Head of caudate nucleus (tissue), 42 donors: Measurements from ENCODE around the gene CLPTM1.

Source experiments
- DNase-seq, 42 donors: peaks; one replicate each; pipeline versions ENCODE4 v3.0.0 to v3.0.0-alpha.2; 2020 to 2021; ENCODE audit warnings: mixed read lengths in 7 of 42
- intact Hi-C: fragments of 100-400 bp; cut with DNase I; formaldehyde crosslinking; loops from one replicate; pipeline ENCODE4 v1.15.0; 2022

CLPTM1 gene

GRCh38 chr19:44927746-44928145, 27.4 kb upstream of the CLPTM1 start:
- DNase-seq = no peak

GRCh38 chr19:44930088-44930487, 25.1 kb upstream of the CLPTM1 start:
- intact Hi-C loops = no loop called here
- no peak for DNase-seq

More at GRCh38 chr19:44927746-44928145, 27.4 kb upstream of the CLPTM1 start:
- intact Hi-C loops = no loop called here

GRCh38 chr19:44931541-44931940, 23.6 kb upstream of the CLPTM1 start:
- intact Hi-C loops = no loop called here
- no peak for DNase-seq

- intact Hi-C loops = no loop called here
- no peak for DNase-seq
Measured at GRCh38 chr19:44939668-44940067, 15.5 kb upstream of the CLPTM1 start.

GRCh38 chr19:44942067-44942571, 13.1 kb upstream of the CLPTM1 start, which contains the start of gene APOC4:
Gene APOC4, plus strand, starts transcription at chr19:44942237. Its CDS starts 41 bp downstream, at chr19:44942278.
- DNase-seq = no peak
- intact Hi-C loops = no loop called here

GRCh38 chr19:44943801-44944249, 11.4 kb upstream of the CLPTM1 start:
- peak; percentile 19 to 82 (median 62) for DNase-seq
- intact Hi-C loops = no loop called here

- DNase-seq = peak in 6 of 42 donors; percentile 16 to 56 (median 29)
- intact Hi-C loops = no loop called here
Measured at GRCh38 chr19:44947041-44947581, 8.1 kb upstream of the CLPTM1 start.

- intact Hi-C loops = no loop called here
Measured at GRCh38 chr19:44948237-44948636, 6.9 kb upstream of the CLPTM1 start.

GRCh38 chr19:44948763-44949374, 6.3 kb upstream of the CLPTM1 start:
- intact Hi-C loops = no loop called here
- no peak for DNase-seq

More at GRCh38 chr19:44948237-44948636, 6.9 kb upstream of the CLPTM1 start:
- DNase-seq = peak in 1 of 42 donors; percentile 10

GRCh38 chr19:44949550-44949949, 5.6 kb upstream of the CLPTM1 start:
- intact Hi-C loops = no loop called here
- no peak for DNase-seq

GRCh38 chr19:44951179-44952159, 3.7 kb upstream of the CLPTM1 start:
- intact Hi-C loops = loop anchor here (5.0 kb wide), 1 partner anchor 49 kb away; no protein-coding TSS in a partner anchor
- peak; percentile 55 to 91 (median 77) for DNase-seq

- peak in 1 of 42 donors; percentile 39 for DNase-seq
- intact Hi-C loops = loop anchor here (5.0 kb wide), 1 partner anchor 52 kb away; no protein-coding TSS in a partner anchor
Measured at GRCh38 chr19:44954278-44954648, 917 bp upstream of the CLPTM1 start.

- DNase-seq = peak in 33 of 42 donors; percentile 13 to 77 (median 50)
- intact Hi-C loops = no loop called here
Measured at GRCh38 chr19:44955505-44956439, 592 bp downstream of the CLPTM1 start.

GRCh38 chr19:44957526-44957925, 2.3 kb downstream of the CLPTM1 start:
- DNase-seq = no peak

GRCh38 chr19:44958090-44958489, 2.9 kb downstream of the CLPTM1 start:
- peak in 1 of 42 donors; percentile 33 for DNase-seq
- intact Hi-C loops = no loop called here

More at GRCh38 chr19:44957526-44957925, 2.3 kb downstream of the CLPTM1 start:
- intact Hi-C loops = no loop called here

GRCh38 chr19:44959691-44960090, 4.5 kb downstream of the CLPTM1 start:
- intact Hi-C loops = no loop called here
- DNase-seq = no peak

- intact Hi-C loops = no loop called here
- DNase-seq = no peak
Measured at GRCh38 chr19:44960906-44961728, 5.9 kb downstream of the CLPTM1 start.
